Renal pelvis (tissue), 4 donors: Measurements from ENCODE around the gene STX5. TPM values are rescaled to one million over a fixed set of nuclear protein-coding genes. Genes with fewer than 3 reads are reported as not detected.
A peak's percentile ranks its signal among the peaks of the same experiment; 100 is the strongest.
"Not testable (repeated sequence)": the region's sequence is repeated elsewhere in the genome, so short reads cannot be mapped to it uniquely, and the experiment has no call there.

Experiments
- DNase-seq: peaks from one replicate; pipeline ENCODE4 v3.0.0-alpha.2; 2013
- polyA plus RNA-seq, 3 donors: library from polyadenylated mRNA; unstranded; fragments of 120-200 nt; gene quantifications; one replicate each; pipeline ENCODE4 v1.2.1, GENCODE V29; 2013; ENCODE audit not compliant: insufficient read length in 3 of 3

Gene STX5
- polyA plus RNA-seq, 3 donors, result 50.5 to 59.2 (median 54.7) TPM

DNA sequence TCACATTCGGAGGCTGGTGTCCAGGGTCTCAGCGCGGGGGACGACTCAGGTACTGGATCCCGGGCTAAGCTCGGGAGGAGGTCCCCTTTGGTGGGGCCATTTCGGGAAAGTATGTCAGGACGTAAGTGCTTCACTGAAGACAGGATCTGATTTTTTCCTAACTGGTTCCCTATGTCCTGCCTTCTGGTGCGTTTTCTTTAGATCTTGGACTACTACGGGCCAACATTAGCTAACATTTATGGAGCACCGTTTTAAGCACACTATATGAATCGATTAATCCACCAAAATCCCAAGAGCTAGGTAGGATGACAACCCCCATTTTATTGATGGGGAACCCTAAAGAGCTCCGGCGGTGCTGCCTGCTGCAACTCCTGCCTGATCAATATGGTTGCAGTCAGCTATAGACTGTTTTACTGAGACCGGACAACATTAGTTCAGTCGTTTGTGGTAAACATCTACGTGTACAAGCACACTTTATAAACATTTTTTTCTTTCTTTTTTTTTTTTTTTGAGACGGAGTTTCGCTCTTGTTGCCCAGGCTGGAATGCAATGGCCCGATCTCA, 24.6 kb upstream of the STX5 start:
- DNase-seq, result no peak

DNA sequence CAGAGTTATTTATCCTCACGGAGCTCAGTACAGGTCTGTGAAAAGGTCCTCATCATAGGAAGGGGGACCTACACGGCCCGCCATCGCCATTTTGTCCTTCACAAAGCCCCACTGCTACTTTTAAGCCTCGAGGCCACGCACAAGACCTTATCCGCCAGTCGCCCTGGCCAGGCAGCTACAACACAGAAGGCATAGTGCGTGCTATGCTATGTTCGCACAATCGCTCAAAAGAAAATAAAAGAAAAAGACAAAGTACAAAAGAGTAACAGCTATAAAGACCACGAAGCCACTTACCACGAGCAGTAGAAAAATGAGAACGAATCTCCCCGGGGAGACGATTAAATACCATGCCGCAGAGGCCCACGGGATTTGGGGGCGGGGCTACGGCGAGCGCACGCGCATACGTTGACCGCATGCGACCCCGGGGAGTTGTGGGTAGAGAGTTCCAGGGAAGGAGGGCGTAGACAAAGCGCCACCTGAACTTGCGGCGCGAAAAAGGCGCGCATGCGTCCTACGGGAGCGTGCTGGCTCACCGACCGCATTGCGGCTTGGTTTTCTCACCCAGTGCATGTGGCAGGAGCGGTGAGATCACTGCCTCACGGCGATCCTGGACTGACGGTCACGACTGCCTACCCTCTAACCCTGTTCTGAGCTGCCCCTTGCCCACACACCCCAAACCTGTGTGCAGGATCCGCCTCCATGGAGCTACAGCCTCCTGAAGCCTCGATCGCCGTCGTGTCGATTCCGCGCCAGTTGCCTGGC, 23.9 kb upstream of the STX5 start:
- peak; percentile 97 for DNase-seq

DNA sequence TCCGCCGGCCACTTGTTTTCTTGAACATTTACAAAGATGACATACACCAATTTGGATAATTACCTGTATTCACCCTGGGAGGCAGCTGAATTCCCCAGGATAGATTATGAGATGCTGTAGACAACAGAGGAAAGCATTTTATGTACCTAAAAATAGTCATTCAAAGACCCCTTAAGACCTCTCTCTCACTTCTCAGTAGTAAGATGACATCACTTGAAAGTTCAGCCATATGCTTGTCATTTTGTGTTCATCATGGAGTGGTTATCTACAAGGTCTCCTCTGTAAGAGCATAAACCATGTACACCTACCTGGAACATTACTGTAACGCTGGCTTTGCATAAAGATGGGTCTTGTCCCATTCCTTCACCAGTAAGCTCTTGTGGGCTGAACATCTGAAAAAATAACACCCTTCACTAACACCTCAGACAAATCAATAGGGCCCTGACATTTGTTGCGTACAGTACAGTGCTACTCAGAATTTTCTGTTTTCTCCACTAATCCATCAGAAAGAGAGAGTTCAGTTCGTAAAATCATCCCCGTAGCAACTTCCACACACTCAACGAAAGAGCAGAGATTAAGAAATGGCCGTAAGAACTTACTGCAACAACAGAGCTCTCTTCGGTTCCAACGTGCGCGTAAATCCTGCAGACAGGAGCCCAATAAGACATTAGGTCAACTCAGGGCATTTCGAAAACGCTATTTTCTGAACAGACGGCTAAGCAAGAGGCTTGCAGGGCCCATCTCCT, 23.1 kb upstream of the STX5 start:
- DNase-seq, result no peak

DNA sequence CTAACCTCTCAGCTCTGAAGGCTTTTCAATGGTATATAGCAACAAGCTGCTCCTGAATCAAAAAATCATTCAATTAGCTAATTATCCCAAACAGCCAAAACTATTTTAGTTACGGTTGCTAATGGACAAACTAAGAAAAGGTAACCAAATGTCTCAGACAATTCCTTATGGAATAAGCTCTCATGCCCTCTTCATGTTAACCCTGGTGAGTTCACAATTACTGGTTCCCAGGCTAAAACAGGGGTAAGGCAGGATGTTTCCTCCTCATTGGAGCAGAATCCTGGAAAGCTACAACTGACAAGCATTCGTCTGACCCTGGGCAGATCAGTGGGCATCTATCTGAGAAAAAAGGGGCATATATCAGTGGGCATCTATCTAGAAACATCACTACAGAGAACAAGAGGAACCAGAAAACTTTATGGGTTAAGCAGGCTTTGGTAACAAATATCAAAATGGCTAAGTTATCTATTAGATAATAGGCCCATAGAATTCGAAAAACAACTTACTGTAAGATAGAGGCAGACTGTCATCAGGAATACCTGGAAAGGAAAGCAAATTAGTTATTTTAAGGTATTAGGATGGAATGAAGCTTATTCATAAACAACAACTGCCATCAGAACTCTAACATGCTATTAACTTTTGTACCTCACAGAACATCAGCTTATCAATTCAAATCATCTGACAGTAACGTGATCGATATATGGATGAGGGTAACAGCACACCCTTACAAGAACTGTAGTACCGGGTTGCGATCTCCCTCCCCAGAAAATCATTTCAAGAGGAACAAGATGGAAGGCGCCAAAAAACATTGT, 22.4 kb upstream of the STX5 start:
- no peak for DNase-seq

DNA sequence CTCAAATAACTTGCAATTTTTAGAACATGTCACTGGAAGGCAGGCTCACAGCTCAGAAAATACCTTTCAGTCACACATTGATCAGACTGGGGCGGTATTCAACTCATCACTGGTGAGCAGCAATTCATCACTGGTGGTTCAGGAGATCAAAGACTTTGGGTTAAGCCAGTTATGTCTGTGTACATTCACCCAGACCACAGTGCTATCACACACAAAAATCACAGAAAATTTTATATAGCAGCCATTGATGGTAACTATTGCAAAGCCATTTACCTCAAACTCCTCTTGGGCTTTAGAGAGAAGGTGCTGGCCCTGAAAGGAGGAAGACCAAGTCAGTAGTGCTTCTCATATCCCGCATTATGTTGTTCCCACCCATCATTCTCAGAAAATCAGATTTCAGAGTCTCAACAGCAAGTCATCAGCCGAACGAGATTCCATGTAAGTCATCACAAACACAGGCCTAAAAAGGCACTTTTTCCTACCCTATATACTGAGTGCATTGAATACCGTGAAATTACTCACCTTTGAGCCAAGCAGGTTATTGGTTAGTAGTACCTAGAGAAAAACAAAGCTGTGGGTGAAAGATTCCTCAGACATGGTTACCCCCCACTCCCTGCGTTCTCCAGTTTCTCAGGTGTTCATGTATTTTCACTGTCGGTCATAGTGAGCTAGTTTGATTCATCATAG, 21.6 kb upstream of the STX5 start:
- no peak for DNase-seq

DNA sequence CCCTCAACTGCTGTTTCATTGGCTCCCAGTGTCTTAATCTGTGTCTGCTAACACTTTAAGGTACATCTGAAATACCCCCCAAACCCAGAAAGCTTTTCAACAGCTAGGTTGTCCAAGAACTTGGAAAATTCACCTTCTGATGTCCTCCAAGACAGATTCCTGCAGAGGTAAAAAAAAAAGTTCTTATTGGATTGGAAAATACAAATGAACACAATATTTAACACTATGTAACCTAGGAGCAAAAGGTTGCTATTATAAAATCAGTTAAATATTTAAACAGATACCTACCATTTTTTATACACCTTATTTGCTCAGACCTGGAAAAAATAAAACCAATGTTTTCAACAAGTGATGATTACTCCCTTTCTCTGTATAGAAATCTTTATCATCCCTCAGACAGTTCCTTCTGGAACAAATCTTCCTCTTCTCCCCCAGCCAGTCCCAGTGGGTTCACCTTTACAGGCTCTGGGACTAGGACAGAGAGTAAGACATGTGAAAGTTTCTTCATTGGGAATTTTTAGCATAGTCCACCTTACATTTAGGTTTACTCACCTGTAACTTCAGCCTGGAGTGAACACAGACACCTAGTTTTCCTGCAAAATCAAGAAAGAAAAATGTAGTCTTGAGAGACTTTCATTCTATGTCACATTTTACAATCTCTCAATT, 20.8 kb upstream of the STX5 start:
- no peak for DNase-seq

DNA sequence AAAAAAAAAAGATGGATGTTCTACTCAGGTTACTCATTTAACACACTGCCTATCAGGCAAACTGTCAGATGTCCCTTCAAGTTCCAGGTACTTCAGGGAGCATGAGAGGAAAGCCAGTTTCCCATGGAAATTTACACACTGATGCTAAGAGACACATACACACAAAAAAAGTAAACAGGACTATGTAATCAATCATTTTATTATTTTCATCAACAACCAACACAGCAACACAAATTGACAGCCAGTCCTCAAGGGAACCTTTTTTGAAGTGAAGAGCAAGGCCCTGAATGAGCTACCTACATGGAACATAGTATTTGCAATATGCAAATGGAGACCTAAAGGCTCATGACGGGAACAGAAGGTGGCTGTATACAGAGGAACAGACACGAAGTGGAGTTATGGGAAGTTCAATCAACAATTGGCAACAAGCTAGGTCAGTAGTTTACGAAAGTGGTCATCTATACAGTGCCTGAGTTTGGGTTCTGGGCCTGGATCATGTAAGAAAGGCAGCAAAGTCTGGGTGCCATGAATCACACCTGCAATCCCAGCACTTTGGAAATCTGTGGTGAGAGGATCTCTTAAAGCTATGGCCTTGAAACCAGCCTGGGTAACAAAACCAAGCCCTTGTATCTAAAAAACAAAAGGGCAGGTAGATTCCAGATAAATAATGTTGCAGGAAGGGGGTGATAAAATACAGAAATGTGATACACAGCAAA, 20.1 kb upstream of the STX5 start:
- DNase-seq, result no peak

DNA sequence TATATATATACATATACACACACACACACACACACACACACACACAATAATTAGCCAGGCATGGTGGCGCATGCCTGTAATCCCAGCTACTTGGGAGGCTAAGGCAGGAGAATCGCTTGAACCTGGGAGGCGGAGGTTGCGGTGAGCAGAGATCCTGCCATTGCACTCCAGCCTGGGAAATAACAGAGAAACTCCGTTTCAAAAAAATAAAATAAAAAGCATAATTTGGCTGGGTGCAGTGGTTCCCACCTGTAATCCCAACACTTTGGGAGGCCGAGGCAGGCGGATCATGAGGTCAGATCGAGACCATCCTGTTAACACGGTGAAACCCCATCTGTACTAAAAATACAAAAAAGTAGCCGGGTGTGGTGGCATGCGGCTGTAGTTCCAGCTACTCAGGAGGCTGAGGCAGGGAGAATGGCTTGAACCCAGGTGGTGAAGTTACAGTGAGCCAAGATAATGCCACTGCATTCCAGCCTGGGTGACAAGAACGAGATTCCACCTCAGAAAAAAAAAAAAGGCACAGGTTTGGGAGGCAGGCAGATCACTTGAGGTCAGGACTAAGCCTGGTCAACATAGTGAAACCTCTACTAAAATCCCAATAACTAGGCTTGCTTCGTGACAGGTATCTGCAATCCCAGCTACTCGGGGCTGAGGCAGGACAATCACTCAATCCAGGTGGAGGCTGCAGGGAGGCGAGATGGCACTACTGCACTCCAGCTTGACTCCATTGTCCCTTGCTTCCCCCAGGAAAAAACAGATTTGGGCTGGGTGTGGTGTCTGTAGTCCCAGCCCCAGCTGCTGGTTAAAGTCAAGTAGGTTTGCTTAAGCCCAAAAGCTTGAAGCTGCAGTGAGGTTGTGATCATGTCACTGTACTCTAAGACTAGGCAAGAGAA, 19.3 kb upstream of the STX5 start:
- DNase-seq, result no peak

DNA sequence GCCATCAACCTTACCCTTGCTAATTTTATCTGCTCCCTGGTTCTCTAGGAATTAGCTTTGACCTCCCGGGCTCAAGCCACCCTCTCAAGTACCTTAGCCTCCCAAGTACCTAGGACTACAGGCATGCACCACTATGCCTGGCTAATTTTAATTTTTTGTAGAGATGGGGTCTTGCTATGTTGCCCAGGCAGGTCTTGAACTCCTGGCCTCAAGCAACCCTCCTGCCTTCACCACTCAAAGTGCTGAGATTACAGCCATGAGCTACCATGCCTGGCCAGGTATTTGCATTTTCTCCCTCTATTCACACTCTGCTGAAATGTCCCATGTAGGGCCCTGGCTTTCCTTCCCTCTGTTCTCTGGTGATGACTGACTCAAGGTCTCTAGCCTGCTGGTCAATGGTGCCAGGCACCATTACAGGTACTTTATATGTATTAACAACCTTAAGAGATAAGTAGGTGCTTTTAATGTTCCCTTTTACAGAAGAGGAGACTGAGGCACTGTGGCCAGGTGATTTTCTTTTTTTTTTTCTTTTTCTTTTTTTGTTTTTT, 16.0 kb upstream of the STX5 start:
- DNase-seq, result no peak

DNA sequence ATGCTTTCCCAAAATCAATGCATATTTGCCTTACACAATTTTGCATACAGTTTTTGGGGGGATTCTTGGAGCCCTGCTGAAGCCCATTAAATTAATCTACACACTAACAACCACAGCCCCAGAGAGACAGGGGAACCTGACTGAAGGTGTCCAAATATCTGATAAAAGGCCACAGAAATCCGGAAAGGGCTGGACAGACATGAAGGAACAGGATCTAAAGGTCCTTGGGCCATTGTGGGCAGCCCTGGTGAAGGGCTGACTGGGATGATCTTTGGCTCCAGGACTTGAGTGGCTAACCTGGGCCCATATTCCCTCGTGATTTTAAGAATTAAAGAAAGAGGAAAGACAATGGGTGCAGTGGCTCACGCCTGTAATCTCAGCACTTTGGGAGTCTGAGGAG, 14.3 kb upstream of the STX5 start:
- no peak for DNase-seq

DNA sequence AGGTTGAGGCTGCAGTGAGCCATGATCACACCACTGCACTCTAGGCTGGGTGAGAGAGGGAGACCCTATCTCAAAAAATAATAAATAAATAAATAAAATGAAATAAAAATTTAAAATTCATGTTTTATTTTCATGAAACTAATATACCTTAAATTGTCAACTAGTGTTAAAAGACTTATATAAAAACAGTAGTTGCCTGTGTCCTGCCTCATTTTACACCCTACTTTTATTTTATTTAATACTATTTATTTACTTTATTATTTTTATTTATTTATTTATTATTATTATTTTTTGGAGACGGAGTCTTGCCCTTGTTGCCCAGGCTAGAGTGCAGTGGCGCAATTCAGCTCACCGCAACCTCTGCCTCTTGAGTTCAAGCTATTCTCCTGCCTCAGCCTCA, 12.3 kb upstream of the STX5 start:
- no peak for DNase-seq

DNA sequence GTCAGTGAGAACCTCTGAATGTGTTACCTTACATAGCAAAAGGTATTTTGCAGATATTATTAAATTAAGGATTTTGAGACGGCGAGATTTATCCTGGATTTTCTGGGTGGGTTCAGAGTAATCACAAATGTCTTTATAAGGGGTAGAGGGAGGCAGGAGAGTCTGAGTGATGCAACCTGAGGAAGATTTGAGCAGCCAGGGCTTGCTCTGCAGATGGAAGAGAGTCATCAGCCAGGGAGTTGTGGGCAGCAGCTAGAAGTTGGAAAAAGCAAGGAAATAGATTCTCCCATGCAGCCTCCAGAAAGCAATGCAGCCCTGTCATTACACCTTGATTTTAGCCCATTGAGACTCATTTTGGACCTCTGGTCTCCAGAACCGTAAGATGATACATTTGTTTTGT, 11.6 kb upstream of the STX5 start:
- no peak for DNase-seq

DNA sequence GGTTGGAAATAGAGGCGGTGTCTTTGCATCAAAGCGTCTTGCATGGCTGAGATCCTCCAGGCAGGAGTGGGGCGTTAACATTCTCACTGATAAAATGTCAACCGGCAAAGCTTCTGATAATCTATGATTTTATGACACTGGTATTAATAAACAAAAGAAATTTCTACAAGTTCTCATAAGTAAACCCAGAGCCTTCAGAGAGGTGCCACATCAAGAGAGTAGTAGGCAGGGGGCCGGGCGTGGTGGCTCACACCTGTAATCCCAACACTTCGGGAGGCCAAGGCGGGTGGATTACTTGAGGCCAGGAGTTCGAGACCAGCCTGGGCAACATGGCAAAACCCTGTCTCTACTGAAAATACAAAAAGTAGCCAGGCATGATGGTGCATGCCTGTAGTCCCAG, 11.0 kb upstream of the STX5 start:
- DNase-seq, result not testable (repeated sequence)

DNA sequence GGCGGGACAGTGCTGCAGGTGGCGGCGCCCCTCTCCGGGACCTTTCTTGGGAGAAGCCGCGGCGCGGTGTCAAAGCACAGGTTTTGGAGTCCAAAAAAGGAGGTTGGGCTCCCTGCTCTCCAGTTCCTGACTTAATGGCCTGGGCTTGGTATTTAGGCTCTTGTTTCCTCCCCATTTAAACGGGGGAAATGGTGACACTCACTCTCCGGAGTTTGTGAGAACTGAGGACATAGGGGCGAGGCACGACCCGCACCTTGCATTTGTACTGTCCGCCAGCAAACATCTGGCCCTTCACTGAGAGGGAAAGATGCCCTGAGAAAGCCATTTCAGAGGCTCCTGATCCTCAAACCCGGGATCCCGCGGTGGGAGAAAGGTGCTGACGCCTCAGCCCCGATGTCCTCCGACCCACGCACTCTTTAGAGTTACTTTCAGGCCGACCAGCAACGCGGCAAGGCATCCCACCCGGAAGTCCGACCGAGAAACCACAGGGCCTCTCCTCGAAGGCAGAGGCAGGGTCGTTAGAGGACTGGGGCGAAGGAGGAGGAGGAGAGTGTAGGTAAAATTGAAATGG, 10.4 kb upstream of the STX5 start:
- peak; percentile 29 for DNase-seq

DNA sequence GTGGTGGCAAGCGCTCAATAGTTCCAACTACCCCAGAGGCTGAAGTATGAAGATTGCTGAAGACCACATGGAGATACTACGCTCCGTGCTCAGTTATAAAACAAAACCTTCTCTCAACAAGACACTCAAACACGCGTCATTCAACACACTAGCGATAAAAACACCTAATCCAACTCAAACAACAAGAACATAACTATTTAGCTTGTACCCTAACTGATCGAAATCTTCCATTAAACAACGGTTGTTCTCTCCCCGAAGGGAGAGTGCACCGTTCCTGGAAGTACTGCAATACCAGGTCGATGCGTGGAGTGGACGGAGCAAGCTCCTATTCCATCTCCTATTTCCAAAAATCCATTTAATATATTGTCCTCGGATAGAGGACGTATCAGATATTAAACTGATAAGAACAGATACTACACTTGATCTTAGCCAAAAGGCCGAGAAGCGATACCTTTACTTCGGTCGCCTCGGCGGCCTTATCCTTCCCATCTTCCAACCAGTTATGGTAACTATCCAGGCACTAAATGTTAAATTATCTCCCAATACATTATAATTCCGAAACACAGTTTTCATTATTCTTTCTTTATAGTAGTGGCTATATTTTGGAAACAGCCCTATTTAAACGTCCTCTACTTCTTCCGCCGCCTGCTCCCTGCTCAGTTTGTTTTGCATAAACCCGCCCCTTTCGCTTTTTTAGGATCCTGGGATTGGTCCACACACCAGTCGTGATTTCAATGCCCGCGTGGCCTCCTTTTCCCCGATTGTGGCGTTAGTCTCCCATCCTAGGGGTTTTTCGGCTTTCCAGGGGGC, 9.7 kb upstream of the STX5 start:
- DNase-seq, result peak; percentile 96

DNA sequence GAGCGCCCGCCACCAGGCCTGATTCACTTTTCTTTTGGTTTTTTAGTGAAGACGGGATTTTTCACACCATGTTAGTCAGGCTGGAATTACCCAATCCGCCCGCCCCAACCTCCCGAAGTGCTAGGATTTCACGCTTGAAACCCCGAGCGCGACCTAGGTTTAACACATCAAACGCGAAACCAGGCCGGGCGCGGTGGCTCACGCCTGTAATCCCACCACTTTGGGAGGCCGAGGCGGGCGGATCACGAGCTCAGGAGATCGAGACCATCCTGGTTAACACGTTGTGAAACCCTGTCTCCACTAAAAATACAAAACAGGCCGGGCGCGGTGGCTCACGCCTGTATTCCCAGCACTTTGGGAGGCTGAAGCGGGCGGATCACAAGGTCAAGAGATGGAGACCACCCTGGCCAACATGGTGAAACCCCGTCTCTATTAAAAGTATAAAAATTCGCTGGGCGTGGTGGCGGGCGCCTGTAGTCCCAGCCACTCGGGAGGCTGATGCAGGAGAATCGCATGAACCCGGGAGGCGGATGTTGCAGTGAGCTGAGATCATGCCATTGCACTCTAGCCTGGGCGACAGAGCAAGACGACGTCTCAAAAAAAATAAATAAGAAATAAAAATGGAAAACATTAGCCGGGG, 9.0 kb upstream of the STX5 start:
- DNase-seq, result peak; percentile 71
